CD14-positive monocyte (primary cell): ENCODE data around the gene CHST11. TPM values are rescaled to one million over a fixed set of nuclear protein-coding genes. Genes with fewer than 3 reads are reported as not detected.
A peak's percentile ranks its signal among the peaks of the same experiment; 100 is the strongest.

ENCODE experiments used
- DNase-seq, 3 donors: peaks; one replicate each; pipeline ENCODE4 v3.0.0-alpha.2; 2011 to 2022
- H2AFZ ChIP-seq: 2 replicates; pipeline ENCODE4 v1.6.0; 2012; ENCODE audit warnings: mild to moderate bottlenecking, low read depth, low read length, inconsistent platforms; ENCODE audit not compliant: insufficient read depth, poor library complexity, severe bottlenecking
- H3K27ac ChIP-seq, 2 donors: 1 replicate in 1 of 2; 2 replicates in 1 of 2; pipeline ENCODE4 v1.5.1; 2012 to 2013; ENCODE audit warnings: low read length in 2 of 2, control low read depth in 1 of 2, inconsistent platforms in 1 of 2, low read depth in 1 of 2, mild to moderate bottlenecking in 1 of 2
- H3K27me3 ChIP-seq, 2 donors: one replicate each; pipeline versions ENCODE4 v1.6.0 to v1.6.1; 2011 to 2013; ENCODE audit warnings: low read length in 2 of 2; ENCODE audit not compliant: control insufficient read depth in 2 of 2, insufficient read depth in 2 of 2
- H3K36me3 ChIP-seq, 2 donors: replicated peaks in 1 of 2; 1 replicate in 1 of 2; 2 replicates in 1 of 2; pipeline versions ENCODE4 v1.5.1 to v1.6.1; 2012 to 2013; ENCODE audit warnings: low read length in 2 of 2, control low read depth in 1 of 2, inconsistent platforms in 1 of 2, mild to moderate bottlenecking in 1 of 2; ENCODE audit not compliant: insufficient read depth in 2 of 2, control insufficient read depth in 1 of 2
- H3K4me1 ChIP-seq, 2 donors: 1 replicate in 1 of 2; 2 replicates in 1 of 2; pipeline versions ENCODE4 v1.5.1 to v1.6.1; 2012 to 2013; ENCODE audit warnings: low read length in 2 of 2, control low read depth in 1 of 2, inconsistent platforms in 1 of 2, mild to moderate bottlenecking in 1 of 2, moderate library complexity in 1 of 2; ENCODE audit not compliant: insufficient read depth in 2 of 2, control insufficient read depth in 1 of 2
- H3K4me2 ChIP-seq: replicated peaks from 2 replicates; pipeline ENCODE3; 2012; ENCODE audit warnings: low read length, moderate library complexity, mild to moderate bottlenecking; ENCODE audit not compliant: poor library complexity, severe bottlenecking; ENCODE audit errors: extremely low read depth
- H3K4me3 ChIP-seq, 3 experiments: fragments of 200-600 bp in 1 of 3; sonication (generic) in 1 of 3; replicated peaks in 1 of 3; 1 replicate in 2 of 3; 2 replicates in 1 of 3; pipeline ENCODE4 v1.5.1; 2011 to 2013; ENCODE audit warnings: low read length in 3 of 3, mild to moderate bottlenecking in 3 of 3, control low read depth in 2 of 3, low read depth in 2 of 3, inconsistent platforms in 1 of 3, moderate library complexity in 1 of 3
- H3K79me2 ChIP-seq: 2 replicates; pipeline ENCODE4 v1.6.0; 2012; ENCODE audit warnings: mild to moderate bottlenecking, control low read depth, inconsistent platforms, low read length, moderate library complexity; ENCODE audit not compliant: insufficient read depth
- H3K9ac ChIP-seq: 2 replicates; pipeline ENCODE4 v1.6.0; 2017; ENCODE audit warnings: low read length, mild to moderate bottlenecking; ENCODE audit not compliant: insufficient read depth, poor library complexity, severe bottlenecking
- H3K9me3 ChIP-seq, 2 donors: replicated peaks in 1 of 2; 1 replicate in 1 of 2; 2 replicates in 1 of 2; pipeline versions ENCODE4 v1.5.1 to v1.6.1; 2012 to 2013; ENCODE audit warnings: low read length in 2 of 2, control low read depth in 1 of 2; ENCODE audit not compliant: control insufficient read depth in 1 of 2, insufficient read depth in 1 of 2
- H4K20me1 ChIP-seq: 2 replicates; pipeline ENCODE4 v1.6.0; 2012; ENCODE audit warnings: mild to moderate bottlenecking, low read length, control low read depth, moderate library complexity; ENCODE audit not compliant: insufficient read depth
- H3K27ac Mint-ChIP-seq, 7 donors: one replicate each; pipeline ENCODE4 v1.8.0; 2020; ENCODE audit warnings: mild to moderate bottlenecking in 7 of 7, mixed read lengths in 7 of 7, moderate library complexity in 6 of 7, inconsistent platforms in 2 of 7
- H3K27me3 Mint-ChIP-seq, 3 donors: one replicate each; pipeline ENCODE4 v1.8.0; 2021 to 2022; ENCODE audit warnings: low read depth in 3 of 3, mild to moderate bottlenecking in 3 of 3, mixed read lengths in 3 of 3, moderate library complexity in 3 of 3, inconsistent platforms in 1 of 3
- H3K36me3 Mint-ChIP-seq, 2 donors: one replicate each; pipeline ENCODE4 v1.8.0; 2020; ENCODE audit warnings: mixed read lengths in 2 of 2, inconsistent platforms in 1 of 2, mild to moderate bottlenecking in 1 of 2
- H3K4me1 Mint-ChIP-seq: one replicate; pipeline ENCODE4 v1.8.0; 2020; ENCODE audit warnings: mild to moderate bottlenecking, mixed read lengths
- H3K4me3 Mint-ChIP-seq, 2 donors: one replicate each; pipeline ENCODE4 v1.8.0; 2020; ENCODE audit warnings: mild to moderate bottlenecking in 2 of 2, mixed read lengths in 2 of 2, moderate library complexity in 1 of 2
- H3K9me3 Mint-ChIP-seq, 7 donors: one replicate each; pipeline ENCODE4 v1.8.0; 2020 to 2022; ENCODE audit warnings: mixed read lengths in 7 of 7, mild to moderate bottlenecking in 6 of 7, moderate library complexity in 6 of 7, inconsistent platforms in 2 of 7
- CTCF ChIP-seq: fragments of 200-600 bp; IDR thresholded peaks from one replicate; pipeline ENCODE4 v1.8.0; 2022; ENCODE audit warnings: antibody characterized with exemption, mild to moderate bottlenecking
- WGBS: methylation state at CpG from one replicate; pipeline ENCODE4 v1.1.5; 2013; ENCODE audit warnings: missing lambda C conversion rate; ENCODE audit not compliant: insufficient coverage; 5-methylcytosine and 5-hydroxymethylcytosine counted together
- intact Hi-C, 2 donors: fragments of 100-400 bp; cut with micrococcal nuclease; formaldehyde crosslinking; loops; one replicate each; pipeline versions ENCODE4 v1.15.0 to v1.15.1; 2023
- polyA plus RNA-seq, 3 donors: library from polyadenylated mRNA; depleted of rRNA in 1 of 3; unstranded in 2 of 3; stranded (reverse) in 1 of 3; fragments of 300-500 nt in 2 of 3; fragments of >200 nt in 1 of 3; fragmentation: Illumina TruSeq in 2 of 3; gene quantifications; 1 replicate in 2 of 3; 2 replicates in 1 of 3; pipeline ENCODE4 v1.2.3, GENCODE V29; 2012 to 2021

CHST11 gene
- polyA plus RNA-seq, 3 donors = 44.4 to 66.6 (median 48.4) TPM

DNA sequence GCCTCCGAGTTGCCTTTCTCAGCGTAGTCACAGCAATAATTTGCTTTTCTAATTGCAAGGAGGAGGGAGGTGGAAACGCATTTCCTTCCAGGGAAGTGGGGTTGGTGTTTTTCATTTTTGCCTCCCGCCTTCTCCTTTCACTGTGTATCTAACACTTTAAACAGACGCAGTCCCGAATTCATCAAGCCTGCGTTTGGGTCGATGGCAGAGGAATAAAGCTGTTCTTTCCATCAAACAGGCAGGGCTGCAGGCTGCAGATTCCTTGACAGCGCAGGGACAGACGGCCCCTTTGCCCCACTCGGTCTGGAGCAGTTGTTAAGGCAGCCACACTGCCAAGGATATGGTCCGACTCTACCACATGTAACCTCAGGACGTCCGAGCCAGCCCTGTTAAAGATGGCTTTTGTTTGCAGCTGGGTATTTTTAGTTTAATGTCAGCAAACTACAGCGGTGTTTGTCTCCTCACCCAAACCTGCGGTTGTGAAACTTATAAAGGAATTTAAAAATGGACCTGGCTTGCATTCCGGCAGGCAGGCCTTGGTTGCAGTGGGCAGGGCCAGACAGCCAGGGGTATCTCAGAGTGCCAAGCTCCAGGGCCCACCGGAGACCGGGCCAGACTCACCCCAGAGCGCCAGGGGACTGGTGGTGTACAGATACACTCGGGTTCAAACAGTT lies 2.1 kb downstream of the CHST11 start:
- intact Hi-C loops = loop anchor here in 1 of 2 donors (5.0 to 10.0 kb wide), 5 partner anchors 38 to 498 kb away; partner anchors contain the start of gene SLC41A2
- no peak for TF ChIP-seq CTCF
- H3K27ac Mint-ChIP-seq = peak overlapping the region; percentile 86 to 99 (median 90)
- H3K4me3 ChIP-seq = peak overlapping the region; percentile 75 to 100 (median 98)
- peak in 1 of 3 donors; percentile 14 for DNase-seq
- H3K4me3 Mint-ChIP-seq = peak overlapping the region; percentile 100
- peaks cover 77% of the 10 kb centered on the region for H3K79me2 ChIP-seq
- no peaks in the 10 kb centered on the region for H3K9me3 ChIP-seq
- peaks cover 45 to 60% of the 10 kb centered on the region in 2 donors for H3K4me1 ChIP-seq
- peaks cover 0 to 3% (median 2%) of the 10 kb centered on the region in 3 donors for H3K27me3 Mint-ChIP-seq
- H3K9ac ChIP-seq = peak overlapping the region; percentile 92
- 0% methylated on average over 13 of the region's 21 CpGs for WGBS
- H3K4me2 ChIP-seq = peak overlapping the region; percentile 80
- no peaks in the 10 kb centered on the region for H3K27me3 ChIP-seq
- H2AFZ ChIP-seq = peak overlapping the region; percentile 77
- peaks cover 0 to 2% (median 0%) of the 10 kb centered on the region in 7 donors for H3K9me3 Mint-ChIP-seq
- peaks cover 52% of the 10 kb centered on the region for H3K4me1 Mint-ChIP-seq
- peaks cover 69% of the 10 kb centered on the region for H4K20me1 ChIP-seq
- H3K27ac ChIP-seq = peak overlapping the region; percentile 85 to 89
- H3K36me3 ChIP-seq = no peaks in the 10 kb centered on the region
- peaks cover 9 to 12% of the 10 kb centered on the region in 2 donors for H3K36me3 Mint-ChIP-seq

- Mint-ChIP-seq H3K4me3 (peak overlapping the region; percentile 100), H3K4me1 (peaks cover 58% of the 10 kb centered on the region), H3K36me3 (peaks cover 10 to 13% of the 10 kb centered on the region in 2 donors), H3K27me3 (peaks cover 0 to 3% (median 2%) of the 10 kb centered on the region in 3 donors), H3K27ac (peak overlapping the region; percentile 86 to 99 (median 90)), H3K9me3 (peaks cover 0 to 2% (median 0%) of the 10 kb centered on the region in 7 donors)
- peak overlapping the region; percentile 85 to 89 for H3K27ac ChIP-seq
- H3K4me3 ChIP-seq = peak overlapping the region; percentile 75 to 100 (median 98)
- H3K4me2 ChIP-seq = peak overlapping the region; percentile 80
- peak overlapping the region; percentile 77 for H2AFZ ChIP-seq
- H3K9ac ChIP-seq = peak overlapping the region; percentile 92
- H3K4me1 ChIP-seq = peaks cover 51 to 66% of the 10 kb centered on the region in 2 donors
- DNase-seq = peak in 1 of 3 donors; percentile 8
- H3K9me3 ChIP-seq = no peaks in the 10 kb centered on the region
- intact Hi-C loops = loop anchor here in 1 of 2 donors (5.0 to 10.0 kb wide), 5 partner anchors 38 to 498 kb away; partner anchors contain the start of gene SLC41A2
- H3K36me3 ChIP-seq = no peaks in the 10 kb centered on the region
- peaks cover 84% of the 10 kb centered on the region for H3K79me2 ChIP-seq
- WGBS = 0% methylated on average over 6 of the region's 7 CpGs
- H4K20me1 ChIP-seq = peaks cover 75% of the 10 kb centered on the region
- no peaks in the 10 kb centered on the region for H3K27me3 ChIP-seq
- TF ChIP-seq CTCF = no peak
Observed at GRCh38 chr12:104459368-104459909, 2.7 kb downstream of the CHST11 start.
